GM18517 (cell line): Measurements from ENCODE around the gene ILKAP.

Experiments used
- ATAC-seq: cut with Tn5 transposase; IDR thresholded peaks from one replicate; pipeline ENCODE4 v1.9.1; 2021; ENCODE audit warnings: mild to moderate bottlenecking, moderate library complexity; ENCODE audit not compliant: unreplicated experiment

The ILKAP gene

DNA sequence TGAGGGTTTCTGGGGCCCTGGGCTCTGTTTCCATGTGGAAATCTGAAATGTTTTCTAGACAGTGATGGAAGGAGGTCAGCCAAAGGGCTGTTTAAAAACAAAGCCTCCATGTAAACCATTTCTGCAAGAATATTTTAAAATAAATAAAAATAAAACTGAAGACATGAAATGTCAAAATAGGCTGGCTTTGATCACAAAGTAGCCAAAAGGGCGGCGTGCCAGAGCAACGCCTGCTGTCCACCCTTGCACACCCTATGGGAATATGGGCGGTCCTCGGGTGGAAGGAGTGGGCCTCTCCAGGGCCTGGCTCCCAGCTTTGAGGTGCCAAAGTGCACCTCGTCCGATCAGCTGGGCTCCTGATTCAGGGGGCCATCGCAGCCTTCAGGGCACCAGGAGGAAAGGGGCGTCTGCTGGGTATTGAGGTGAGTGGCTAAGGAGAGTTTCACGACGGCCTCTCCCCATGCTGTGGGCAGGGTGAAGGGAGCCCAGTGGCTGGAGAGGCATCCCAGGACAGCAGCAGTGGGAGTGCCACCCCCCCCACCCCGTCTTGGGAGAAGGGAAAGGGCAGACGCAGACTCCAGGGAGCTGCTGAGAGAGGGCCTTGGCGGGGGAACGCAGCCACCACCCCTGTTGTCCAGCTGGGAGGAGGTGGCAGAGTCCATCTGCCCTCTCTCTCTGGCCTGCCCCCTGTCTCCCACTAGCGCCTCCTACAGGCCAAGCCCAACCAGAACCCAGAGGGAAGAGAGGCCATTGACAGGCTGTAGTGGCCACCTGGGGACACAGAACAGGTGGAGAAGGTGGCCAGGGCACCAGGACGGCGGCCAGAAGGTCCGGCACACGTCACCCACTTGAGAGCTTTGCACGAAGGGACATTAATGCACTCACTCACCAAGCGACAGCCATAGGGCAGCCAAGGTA, 50.5 kb downstream of the ILKAP start:
- no peak for ATAC-seq

DNA sequence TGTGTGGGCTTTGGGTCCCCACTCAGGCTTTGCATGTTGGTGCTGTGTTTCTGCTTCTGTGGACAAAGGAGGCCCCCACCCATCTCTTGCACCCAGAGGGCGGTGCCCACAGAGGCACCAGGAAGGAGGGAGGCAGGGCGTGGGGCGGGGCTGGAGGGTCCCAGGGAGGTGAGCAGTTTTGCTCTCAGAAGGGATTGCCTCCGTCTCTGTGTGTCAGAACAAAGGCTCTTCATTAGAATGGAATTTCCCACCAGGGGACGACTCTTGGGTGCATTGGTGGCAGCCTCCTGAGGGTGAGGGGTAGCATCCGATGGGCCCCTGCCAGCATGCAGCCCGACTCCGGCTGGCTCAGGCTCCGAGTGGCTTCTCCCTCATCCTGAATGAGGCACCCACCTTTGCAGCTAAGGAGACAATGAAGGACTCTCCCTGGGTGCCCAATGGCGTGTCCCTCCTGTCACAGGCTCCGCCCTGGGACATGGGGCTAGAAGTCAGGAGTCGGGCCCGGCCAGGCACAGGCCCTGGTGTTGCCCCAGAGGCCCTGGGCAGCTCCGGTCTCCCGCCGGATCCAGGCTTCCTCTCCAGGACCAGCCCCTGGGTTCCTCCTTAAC, 51.8 kb downstream of the ILKAP start:
- no peak for ATAC-seq

DNA sequence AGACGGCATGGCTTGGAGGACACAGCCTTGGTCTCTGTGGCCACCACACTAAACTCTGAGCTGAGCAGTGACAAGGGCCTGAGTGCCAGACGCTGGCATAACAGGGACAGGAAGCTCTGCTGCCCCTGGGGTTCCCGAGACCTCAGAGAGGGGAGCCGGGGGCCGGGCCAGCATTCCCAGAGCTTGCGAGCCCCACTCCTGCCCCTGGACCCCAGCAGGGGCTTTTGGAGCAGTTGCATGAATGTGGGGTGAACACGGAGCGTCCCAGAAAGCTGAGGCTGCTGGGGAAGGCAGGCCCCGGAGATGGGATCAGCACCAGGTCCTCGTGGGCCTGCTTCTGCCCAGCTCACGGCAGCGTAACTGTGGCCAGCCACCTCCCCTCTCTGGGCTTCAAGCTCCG, 52.3 kb downstream of the ILKAP start:
- no peak for ATAC-seq

DNA sequence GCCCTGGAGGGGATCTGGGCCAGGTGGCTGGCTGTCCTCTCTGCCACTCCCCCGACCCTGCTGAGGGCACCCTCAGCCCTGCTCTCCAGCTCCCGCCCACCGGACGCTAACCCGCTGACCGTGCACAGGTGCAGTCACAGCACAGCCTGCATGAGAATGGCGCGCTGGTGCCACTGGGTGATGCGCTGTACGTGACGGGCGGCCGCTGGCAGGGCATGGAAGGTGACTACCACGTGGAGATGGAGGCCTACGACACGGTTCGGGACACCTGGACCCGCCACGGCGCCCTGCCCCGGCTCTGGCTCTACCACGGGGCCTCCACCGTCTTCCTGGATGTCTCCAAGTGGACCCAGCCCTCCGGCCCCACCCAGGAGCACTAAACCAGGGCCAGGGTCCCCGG, 52.8 kb downstream of the ILKAP start:
- no peak for ATAC-seq

DNA sequence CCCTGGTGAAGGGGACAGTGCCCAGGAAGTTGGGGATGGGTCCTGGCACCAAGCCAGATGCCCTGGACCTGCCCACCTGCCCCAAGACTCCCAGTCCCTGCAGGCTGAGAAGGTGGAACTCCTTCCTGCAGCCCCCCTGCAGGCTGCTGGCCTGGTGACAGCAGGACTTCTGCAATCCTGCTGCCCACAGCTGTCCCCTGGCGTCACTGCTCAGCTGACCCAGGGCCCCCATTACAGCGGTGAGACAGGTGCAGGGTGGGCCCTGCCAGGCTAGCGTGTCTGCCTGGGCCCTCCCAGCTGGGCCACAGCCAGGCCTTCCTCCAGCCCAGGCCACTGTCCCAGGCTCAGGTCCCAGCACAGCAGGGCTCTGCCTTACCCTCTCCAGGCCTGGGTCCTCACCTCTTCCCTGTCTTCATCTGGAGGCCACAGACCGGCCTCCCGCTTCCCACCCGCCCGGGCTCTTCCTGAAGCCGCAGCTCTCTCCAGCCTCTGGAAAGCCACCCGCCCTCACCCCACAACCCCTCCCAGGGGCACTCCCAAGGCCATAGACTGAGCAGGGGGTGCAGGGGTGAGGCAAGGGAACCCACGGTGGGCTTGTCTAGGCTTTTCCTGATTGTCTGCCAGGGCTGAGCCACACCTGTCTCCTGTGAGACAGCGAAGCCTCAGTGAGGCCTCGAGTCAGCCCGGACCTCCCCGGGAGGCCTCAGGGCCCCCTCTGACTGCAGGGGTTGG, 53.5 kb downstream of the ILKAP start:
- ATAC-seq = no peak

DNA sequence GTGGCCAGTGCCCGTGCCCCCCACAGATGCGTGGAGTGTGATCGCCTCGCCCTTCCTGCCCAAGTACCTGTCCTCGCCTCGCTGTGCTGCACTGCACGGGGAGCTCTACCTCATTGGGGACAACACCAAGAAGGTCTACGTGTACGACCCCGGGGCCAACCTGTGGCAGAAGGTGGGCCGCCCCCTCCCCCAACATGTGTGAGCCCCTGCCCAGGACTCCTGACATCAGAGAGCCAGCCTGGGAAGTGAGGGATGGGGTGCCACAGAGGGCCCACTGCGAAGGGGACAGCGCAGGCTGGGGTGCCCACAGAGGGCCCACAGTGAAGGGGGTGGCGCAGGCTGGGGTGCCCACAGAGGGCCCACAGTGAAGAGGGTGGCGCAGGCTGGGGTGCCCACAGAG, 54.5 kb downstream of the ILKAP start:
- ATAC-seq = no peak

DNA sequence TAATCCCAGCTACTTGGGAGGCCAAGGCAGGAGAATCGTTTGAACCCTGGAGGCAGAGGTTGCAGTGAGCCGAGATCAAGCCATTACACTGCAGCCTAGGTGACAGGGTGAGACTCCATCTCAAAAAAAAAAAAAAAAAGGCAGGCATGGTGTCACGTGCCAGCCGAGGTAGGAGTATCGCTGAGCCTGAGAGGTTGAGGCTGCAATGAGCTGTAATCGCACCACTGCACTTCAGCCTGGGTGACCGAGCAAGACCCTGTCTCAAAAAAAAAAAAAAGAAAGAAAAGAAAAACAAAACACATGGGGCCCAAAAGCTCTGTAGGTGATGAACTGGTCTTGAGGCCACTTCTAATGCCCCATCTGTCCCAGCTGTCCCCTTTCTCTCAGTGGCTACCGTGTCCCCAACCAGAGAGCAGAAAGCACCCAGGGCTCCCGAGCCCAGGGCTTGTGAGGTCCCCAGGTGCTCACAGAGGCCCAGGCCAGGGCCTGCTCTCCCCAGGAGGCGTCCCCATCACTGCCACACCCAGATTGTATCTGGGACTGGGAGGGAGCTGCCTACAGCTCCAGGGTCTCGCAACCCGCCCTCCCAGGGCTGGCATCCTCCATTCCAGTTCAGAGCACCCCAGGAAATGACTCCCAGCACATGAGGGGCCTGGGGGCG, 56.5 kb downstream of the ILKAP start:
- ATAC-seq = no peak

DNA sequence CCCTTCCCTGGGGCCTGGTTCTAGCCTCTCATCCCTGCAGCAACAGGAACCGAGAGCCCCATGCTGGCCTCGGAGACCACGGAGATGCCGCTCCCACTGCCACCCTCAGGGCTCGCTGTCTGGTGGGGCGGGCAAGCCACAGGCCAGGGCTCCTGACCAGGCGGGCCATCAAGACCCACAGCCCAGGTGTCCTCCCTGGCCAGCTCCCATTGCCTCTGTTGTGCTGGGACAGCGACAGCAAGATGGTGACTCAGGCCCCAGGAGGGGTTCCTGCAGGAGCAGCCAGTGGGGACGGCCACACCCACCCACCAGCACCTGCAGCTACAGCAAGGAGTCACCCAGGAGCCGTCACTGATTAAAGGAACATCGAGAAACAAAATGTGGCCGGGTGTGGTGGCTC, 57.6 kb downstream of the ILKAP start:
- no peak for ATAC-seq

DNA sequence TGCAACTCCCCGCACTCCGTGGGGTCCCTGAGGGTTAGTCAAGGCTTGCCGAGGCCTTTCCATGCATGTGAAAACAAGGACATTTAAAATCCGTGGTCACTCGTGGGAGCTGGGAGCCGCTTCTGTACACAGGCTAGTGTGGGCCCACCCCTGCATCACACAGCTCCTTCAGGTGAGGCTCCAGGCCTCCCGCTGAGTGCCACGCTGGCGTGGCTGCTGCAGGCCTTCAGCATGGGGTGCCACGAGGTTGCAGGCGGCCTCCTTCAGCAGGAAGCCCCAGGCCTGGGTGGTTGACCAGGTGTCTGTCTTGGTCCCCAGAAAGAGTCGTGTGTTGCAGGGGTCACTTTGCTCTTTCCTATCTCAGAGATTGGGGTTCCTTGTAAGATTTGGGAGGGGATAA, 58.4 kb downstream of the ILKAP start:
- ATAC-seq = no peak

DNA sequence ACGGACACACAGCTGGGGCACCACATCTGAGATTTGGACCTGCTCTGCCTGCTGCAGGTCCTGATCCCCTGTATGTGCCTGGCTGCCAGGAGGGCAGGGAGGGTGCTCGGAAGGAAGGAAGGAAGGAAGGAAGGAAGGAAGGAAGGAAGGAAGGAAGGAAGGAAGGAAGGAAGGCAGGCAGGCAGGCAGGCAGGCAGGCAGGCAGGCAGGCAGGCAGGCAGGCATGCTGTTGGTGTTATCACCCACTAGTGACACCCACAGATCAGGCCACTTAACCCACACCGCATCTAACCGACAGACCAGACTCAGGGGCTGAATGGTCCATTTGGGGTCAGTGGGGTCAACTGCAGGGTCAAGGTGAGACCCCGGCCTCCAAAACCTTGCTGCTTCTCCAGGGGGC, 59.2 kb downstream of the ILKAP start:
- ATAC-seq = no peak

DNA sequence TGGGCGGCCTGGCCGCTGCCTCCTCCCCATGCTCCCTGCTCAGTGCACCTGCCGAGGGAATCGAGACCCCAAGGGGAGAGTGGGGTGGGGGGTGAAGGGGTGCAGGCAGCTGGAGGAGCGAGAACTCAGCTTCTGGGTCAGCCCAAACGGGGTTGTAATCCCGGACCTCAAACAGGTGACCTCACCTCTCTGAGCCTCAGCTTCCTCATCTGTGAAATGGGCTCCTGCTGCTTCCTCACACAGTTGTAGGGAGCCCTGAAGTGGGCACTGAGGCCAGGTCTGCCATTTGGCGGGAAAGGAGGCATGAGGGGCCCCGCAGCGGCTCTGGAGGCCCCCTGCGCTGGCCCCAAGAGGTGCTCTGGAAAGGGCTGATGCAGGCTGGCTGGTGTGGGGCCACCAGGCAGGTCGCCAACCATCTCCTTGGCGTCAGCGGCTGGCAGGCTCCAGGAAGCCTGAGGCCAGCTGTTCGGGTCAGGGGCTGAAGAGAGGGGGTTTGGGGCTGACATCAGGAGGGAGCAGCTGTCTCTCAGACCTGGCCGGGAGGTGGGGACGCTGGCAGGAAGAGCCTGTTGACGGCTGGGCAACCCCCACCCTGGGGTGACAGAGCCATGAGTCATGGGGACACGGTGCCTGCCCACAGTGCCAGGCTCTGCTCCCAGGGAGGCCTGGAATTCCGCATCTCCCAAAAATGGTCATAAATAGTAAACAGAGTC, 60.1 kb downstream of the ILKAP start:
- no peak for ATAC-seq

DNA sequence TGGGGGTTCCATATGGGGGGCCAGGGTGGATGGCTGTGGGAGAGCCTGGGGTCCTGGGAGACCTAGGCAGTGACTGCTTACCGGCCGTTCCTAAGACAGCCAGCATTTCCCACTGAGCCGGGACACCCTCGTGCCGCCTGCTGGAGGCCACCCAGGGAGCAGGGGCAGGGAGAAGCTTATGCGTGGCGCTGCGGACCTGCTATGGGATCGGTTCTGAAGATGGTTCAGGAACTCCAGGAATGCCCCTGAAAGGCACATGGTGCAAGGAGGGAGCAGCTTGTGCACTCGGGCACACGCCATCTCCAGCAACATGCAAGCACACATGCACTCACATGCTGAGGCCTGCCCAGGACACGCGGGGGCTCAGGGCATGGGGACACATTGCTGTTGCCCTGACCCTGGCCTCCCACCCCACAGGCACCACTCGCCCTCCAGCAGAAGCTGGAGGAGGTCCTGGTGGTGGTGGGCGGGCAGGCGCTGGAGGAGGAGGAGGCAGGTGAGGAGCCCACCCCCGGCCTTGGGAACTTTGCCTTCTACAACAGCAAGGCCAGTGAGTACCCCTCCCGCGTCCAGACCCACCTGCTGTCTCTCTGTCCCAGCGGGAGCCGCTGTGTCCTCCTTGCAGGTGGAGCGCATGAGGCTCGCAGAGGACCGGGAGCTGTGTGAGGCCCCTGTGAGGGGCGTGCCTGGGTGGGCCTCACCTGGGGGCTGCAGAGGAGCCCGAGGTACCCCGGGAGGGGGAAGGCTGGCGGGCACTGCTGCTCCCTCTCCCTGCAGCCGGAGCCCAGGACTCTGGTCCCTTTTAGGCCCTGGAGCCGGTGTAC, 60.9 kb downstream of the ILKAP start:
- ATAC-seq = no peak

DNA sequence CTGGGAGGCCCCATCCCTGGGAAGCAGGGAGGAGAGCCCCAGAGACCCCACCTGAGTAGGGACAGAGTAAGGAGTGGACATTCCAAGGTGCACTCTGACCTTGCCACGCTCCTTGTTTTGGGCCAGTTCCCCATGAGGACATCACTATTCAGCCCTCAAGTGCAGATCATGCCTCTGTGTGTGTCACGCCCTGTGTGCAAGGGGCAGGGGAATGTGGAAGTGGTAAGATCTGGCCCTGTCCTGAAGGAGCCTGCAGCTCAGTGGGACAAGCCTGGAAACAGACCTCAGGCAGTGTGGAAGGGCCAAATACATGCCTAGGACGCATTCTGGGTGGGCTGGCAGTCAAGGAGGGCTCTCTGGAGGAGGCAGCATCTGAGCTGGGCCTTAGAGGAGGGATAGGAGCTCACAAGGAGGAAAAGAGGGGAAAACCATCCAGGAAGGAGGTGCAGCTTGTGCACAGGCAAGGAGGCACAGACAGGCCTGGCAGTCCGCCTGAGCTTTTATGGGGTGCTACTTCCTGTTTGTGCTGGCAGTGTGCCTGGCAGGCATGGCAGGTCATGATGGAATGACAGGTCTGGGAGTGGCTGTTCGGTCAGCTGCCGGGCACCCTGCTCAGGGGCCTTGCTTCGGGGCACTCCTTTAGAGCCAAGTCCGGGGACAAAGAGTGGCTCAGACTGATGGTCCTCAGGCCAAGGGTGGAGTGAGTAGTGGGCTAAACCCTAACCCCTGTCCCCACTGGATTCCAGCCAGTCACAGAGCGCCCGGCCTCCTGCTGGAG, 61.8 kb downstream of the ILKAP start:
- no peak for ATAC-seq

DNA sequence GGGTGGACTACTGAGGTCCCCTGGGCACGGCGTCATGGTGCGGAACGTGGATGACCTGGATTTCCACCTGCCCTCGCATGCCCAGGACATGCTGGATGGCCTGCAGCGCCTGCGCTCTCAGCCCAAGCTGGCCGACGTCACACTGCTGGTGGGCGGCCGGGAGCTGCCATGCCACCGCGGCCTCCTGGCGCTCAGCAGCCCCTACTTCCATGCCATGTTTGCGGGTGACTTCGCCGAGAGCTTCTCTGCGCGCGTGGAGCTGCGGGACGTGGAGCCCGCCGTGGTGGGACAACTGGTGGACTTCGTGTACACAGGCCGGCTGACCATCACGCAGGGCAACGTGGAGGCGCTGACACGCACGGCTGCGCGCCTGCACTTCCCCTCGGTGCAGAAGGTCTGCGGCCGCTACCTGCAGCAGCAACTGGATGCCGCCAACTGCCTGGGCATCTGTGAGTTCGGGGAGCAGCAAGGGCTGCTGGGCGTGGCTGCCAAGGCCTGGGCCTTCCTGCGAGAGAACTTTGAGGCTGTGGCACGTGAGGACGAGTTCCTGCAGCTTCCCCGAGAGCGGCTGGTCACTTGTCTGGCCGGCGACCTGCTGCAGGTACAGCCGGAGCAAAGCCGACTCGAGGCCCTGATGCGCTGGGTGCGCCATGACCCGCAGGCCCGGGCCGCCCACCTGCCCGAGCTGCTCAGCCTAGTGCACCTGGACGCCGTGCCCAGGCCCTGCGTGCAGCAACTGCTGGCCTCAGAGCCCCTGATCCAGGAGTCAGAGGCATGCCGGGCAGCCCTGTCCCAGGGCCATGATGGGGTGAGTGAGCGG, 62.6 kb downstream of the ILKAP start:
- no peak for ATAC-seq

DNA sequence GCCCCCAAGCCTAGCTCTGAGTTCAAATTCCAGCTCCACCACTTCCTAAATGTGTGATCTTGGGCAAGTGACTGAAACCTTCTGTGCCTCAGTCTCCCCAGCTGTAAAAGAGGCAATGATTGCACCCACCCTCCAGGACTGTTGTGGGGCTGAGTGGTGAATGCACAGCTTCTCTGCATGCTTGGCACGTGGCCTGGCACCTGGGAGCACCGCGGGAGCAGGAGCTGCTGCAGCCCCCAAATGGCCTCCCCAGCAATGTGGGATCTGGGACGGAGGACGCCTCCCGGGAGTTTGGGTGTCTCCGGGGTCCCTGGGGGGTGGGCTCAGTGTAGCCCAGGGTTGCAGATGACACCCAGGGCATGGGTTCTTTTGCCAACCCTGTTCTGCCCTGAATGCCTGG, 63.5 kb downstream of the ILKAP start:
- ATAC-seq = no peak

DNA sequence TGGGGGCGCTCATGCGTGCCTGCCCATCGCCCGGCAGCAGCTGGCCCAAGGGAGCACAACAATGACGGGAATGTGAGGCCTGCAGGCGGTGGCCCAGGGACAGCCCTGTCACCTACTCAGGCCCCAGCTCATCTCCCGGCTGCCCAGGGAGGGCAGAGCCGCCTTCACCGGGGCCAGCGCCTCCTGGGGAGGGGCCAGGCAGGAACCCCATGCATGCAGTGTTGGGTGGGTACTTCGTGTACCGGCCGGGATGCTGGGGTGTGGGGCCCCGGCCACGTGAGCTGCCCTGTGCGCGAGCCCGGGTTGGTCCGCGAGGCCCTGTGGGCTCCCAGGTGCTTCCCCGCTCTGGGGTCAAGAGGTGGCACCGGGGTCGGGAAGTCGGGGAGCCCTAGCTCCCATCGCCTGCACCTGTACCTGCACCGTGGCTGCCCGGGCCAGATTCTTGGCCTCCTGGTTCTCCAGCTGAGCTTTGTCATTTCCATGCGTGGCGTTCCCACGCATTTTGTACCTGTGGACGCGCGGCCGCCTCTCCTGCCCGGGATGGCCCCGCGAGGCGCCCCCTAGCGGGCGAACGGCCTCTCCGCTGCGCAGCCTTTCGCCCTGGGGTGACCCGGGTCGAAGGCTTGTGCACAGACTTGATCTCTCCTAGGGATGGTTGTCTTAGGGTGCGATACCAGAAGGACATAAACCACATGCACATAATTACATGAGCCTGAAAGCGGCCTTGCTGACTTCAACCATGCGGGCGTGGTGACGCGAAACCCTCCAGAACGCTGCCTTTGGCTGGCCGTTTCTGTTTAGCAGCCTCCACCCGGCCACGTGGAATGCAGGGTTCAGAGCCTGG, 64.1 kb downstream of the ILKAP start:
- no peak for ATAC-seq
